ENCODE results near the gene MREG.

MREG gene

DNA sequence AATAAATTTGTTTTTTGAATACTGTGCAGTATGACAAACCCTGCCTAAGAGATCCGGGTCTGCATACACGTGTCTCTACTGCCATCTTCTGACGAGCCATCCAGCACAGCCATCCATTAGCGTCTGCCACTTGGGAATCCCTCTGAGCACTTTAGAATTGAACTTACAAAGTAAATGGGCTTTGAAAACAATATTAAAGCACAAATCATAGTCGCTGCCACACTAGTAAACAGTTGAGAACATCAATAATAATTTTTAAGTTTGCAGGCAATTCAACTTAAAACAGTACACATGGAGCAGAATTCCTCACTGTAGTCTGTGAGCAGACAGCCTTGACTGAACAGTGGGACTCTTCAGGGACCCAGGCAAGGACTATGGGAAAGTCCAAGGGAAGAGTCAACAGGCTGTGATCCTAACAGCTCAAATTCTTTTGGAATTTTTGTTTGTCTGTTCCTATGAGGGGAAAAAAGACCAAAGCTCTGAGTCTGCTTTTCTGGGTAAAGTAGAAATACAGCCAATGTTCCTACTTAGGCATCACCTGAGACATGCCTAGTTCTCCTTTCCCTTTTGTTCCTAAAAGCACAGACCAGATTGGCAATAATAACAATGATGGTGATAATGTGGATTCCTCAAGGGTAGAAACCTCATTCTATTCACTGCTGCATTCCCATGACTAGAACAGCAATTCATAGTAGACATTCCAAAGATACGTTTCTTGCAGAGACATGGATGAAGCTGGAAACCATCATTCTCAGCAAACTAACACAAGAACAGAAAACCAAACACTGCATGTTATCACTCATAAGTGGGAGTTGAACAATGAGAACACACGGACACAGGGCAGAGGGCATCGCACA, 92.9 kb downstream of the MREG start:
- TF ChIP-seq, protein P1, sequence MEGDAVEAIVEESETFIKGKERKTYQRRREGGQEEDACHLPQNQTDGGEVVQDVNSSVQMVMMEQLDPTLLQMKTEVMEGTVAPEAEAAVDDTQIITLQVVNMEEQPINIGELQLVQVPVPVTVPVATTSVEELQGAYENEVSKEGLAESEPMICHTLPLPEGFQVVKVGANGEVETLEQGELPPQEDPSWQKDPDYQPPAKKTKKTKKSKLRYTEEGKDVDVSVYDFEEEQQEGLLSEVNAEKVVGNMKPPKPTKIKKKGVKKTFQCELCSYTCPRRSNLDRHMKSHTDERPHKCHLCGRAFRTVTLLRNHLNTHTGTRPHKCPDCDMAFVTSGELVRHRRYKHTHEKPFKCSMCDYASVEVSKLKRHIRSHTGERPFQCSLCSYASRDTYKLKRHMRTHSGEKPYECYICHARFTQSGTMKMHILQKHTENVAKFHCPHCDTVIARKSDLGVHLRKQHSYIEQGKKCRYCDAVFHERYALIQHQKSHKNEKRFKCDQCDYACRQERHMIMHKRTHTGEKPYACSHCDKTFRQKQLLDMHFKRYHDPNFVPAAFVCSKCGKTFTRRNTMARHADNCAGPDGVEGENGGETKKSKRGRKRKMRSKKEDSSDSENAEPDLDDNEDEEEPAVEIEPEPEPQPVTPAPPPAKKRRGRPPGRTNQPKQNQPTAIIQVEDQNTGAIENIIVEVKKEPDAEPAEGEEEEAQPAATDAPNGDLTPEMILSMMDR (IDR thresholded peaks at IDR 0.05; ENCODE audit: insufficient read depth, low read depth, low read length, missing control alignments), result peak; percentile 97
- H3K4me3 ChIP-seq (ENCODE audit: low read length), result no peak overlapping the region
- peak; percentile 83 for DNase-seq (ENCODE audit: low read depth)

DNA sequence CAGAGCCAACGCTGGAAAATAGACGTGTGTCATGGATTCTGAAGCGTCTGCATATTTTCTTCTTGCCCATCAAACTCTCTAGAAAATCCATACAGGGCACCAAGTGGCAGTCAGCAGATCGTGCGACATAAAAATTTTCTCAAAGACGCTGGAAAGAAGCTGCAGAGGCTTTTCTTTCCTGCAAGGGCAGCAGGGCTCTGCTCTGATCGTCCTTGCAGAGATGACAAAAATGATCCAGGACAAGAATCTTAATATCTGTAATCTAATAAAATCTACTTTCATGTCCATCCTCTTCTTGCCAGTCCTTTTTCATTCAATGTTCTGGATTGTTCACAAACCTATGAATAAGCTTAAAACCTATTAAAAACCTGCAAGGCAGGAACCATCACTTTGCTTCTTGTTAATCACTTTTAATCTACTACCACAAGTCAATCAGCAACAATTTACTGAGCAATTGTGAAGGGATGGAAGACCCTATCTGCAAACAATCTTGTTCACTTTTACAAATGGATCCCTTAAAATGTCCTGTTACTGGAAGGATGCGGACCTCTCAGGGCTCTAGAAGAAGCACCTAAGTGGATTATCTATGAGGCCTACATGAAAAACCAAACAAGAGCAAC, 93.6 kb downstream of the MREG start:
- no peak for DNase-seq (ENCODE audit: low read depth)
- TF ChIP-seq, protein P1 (IDR thresholded peaks at IDR 0.05; ENCODE audit: insufficient read depth, low read depth, low read length, missing control alignments), result no peak
- H3K4me3 ChIP-seq (ENCODE audit: low read length), result no peak overlapping the region

DNA sequence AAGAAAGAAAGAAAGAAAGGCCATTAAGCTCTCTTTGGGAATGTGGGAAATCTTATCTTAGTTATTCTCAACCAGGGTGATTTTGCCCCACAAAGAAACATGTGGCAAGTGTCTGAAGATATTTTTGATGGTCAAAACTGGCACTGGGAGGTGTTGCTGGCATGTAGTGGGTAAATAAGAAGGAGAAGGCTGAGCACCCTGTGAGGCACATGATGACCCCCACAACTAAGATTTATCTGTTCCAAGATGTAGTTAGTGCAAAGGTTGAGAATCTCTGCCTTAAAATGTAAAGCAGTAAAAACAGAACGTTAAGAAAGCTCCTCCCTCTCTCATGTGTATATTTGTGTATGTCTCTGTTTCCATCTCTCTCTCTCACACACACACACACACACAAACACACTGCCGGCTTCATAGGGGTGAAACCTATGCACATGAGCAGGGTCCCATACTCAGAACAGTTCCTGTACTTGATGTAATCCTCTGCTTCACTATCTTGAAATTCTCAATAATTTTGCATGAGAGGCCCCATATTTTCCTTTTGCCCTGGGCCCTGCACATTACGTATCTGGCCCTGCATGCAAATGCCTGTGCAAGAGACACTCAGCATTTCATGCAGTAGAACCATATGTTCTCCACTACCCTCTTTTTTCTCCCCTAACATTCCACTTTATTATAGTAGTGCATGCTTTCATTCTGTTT, 94.3 kb downstream of the MREG start:
- TF ChIP-seq, protein P1 (IDR thresholded peaks at IDR 0.05; ENCODE audit: insufficient read depth, low read depth, low read length, missing control alignments), result no peak
- DNase-seq (ENCODE audit: low read depth), result no peak
- no peak overlapping the region for H3K4me3 ChIP-seq (ENCODE audit: low read length)

DNA sequence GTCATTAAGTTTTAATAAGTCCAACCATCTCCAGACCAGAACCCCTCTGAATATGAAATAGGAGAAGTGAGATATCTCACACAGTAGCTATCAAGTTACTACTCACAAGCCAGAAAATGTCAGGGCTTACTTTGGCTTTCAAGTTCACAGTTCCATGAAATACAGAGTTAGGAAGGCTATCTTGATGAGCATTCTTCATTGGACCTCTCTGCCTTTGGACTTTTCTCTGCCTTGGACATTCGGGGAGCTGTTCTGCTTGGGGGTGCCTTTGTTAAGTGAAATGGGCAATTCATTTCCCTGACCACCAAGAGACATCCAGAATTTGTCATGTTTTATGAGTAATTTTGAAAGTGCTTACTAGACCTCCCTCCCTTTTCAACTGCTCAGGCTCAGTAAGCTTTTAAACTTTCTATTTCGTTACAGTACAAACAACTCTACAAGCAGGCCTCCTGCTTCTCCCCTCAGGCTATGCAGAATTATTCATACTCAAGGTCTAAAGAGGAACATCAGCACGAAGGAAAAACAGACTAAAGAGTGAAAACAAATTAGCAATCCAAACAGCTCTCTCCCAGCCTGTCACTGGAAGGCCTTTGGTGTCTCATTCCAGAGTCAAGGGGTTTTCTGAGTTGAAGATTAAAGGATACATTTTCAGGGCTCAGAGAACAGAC, 95.3 kb downstream of the MREG start:
- TF ChIP-seq, protein P1 (IDR thresholded peaks at IDR 0.05; ENCODE audit: insufficient read depth, low read depth, low read length, missing control alignments), result no peak
- no peak overlapping the region for H3K4me3 ChIP-seq (ENCODE audit: low read length)
- peak; percentile 85 for DNase-seq (ENCODE audit: low read depth)

GRCh38 chr2:215915441-215915840, 97.9 kb downstream of the MREG start:
- H3K4me3 ChIP-seq (ENCODE audit: low read length), result no peak overlapping the region
- TF ChIP-seq, protein P1 (IDR thresholded peaks at IDR 0.05; ENCODE audit: insufficient read depth, low read depth, low read length, missing control alignments), result no peak
- DNase-seq (ENCODE audit: low read depth), result no peak

DNA sequence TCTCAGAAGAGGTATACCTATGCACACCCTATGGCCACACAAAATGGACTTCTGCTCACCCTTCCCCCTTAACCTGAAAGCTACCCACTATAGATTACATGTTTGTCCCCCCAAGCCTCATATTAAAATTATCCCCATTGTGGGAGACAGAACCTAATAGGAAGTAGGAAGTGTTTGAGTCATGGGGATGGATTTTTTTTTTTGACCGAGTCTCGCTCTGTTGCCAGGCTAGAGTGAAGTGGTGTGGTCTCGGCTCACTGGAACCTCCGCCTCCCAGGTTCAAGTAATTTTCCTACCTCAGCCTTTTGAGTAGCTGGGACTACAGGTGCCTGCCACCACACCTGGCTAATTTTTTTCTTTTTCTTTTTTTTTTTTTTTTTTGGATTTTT, 98.6 kb downstream of the MREG start:
- TF ChIP-seq, protein P1 (IDR thresholded peaks at IDR 0.05; ENCODE audit: insufficient read depth, low read depth, low read length, missing control alignments), result no peak
- no peak overlapping the region for H3K4me3 ChIP-seq (ENCODE audit: low read length)
- DNase-seq (ENCODE audit: low read depth), result no peak
